Right lobe of liver (tissue), 6 donors: Measurements from ENCODE around the gene TSHZ3. TPM values are rescaled to one million over a fixed set of nuclear protein-coding genes. Genes with fewer than 3 reads are reported as not detected.

Experiments used
- ATAC-seq, 4 donors: fragments of 200-7000 bp; cut with Tn5 transposase; one replicate each; pipeline ENCODE4 v1.9.1; 2020; ENCODE audit warnings: mild to moderate bottlenecking in 4 of 4, moderate library complexity in 4 of 4
- DNase-seq, 3 donors: peaks; one replicate each; pipeline ENCODE4 v3.0.0-alpha.2; 2020
- H3K27ac ChIP-seq, 3 donors: fragments of 200-600 bp; one replicate each; pipeline ENCODE4 v1.8.0; 2022
- H3K27me3 ChIP-seq, 2 donors: fragments of 200-600 bp; one replicate each; pipeline ENCODE4 v1.8.0; 2022
- H3K36me3 ChIP-seq, 4 donors: fragments of 200-600 bp; sonication (generic) in 1 of 4; one replicate each; pipeline versions ENCODE4 v1.5.1 to v1.8.0; 2017 to 2022; ENCODE audit warnings: control low read depth in 1 of 4
- H3K4me1 ChIP-seq, 4 donors: fragments of 200-600 bp; sonication (generic) in 1 of 4; one replicate each; pipeline versions ENCODE4 v1.5.1 to v1.8.0; 2017 to 2022; ENCODE audit warnings: control low read depth in 1 of 4
- H3K4me3 ChIP-seq, 3 donors: fragments of 200-600 bp; one replicate each; pipeline ENCODE4 v1.8.0; 2022
- H3K9me3 ChIP-seq, 4 donors: fragments of 200-600 bp; sonication (generic) in 1 of 4; one replicate each; pipeline versions ENCODE4 v1.5.1 to v1.8.0; 2017 to 2022; ENCODE audit warnings: control low read depth in 1 of 4
- POLR2A ChIP-seq: fragments of 450-650 bp; IDR thresholded peaks from one replicate; pipeline ENCODE4 v1.6.1; 2017; ENCODE audit warnings: antibody characterized with exemption, mild to moderate bottlenecking
- WGBS: methylation state at CpG from one replicate; pipeline ENCODE4 v1.1.6; 2018; ENCODE audit warnings: low coverage, low lambda C conversion rate; ENCODE audit not compliant: insufficient coverage; ENCODE audit errors: missing lambda C conversion rate; 5-methylcytosine and 5-hydroxymethylcytosine counted together
- intact Hi-C, 2 donors: fragments of 100-400 bp; cut with DNase I; formaldehyde crosslinking; loops; one replicate each; pipeline versions ENCODE4 v1.11.2 to v1.14.1; 2022
- total RNA-seq, 6 experiments: library from RNA; depleted of rRNA in 2 of 6; stranded (reverse); fragments of >200 nt in 2 of 6; fragmentation: NEBNext Ultra II Directional in 3 of 6; extraction: Animal tissue kit (Norgen Biotek cat#: 25700) in 3 of 6; gene quantifications; one replicate each; pipeline versions ENCODE4 v1.1.0 to v1.2.4, GENCODE V29; 2016 to 2023
- TF ChIP-seq, protein P1 (sequence below), 4 donors: fragments of 200-600 bp in 3 of 4; fragments of 450-650 bp in 1 of 4; IDR thresholded peaks; one replicate each; pipeline versions ENCODE4 v1.5.1 to v1.8.0; 2016 to 2022; ENCODE audit warnings: antibody characterized with exemption in 4 of 4, mild to moderate bottlenecking in 2 of 4
- donor health status: DM: no; HTN: yes; CAD: no.
- donor health status: DM: no; HTN: no; CAD: no.
- donor health status: DM: no; HTN: no; CAD: no.
- donor health status: DM: no; HTN: yes; CAD: no.
- donor health status: DM: no; HTN: yes; CAD: no.

The TSHZ3 gene
- total RNA-seq, 6 experiments from 2014 or later: 1.2 to 1.6 (median 1.3) TPM

- Histone ChIP-seq H3K36me3 (no peaks in the 10 kb centered on the region), H3K9me3 (no peaks in the 10 kb centered on the region), H3K4me1 (no peaks in the 10 kb centered on the region), H3K4me3 (no peak overlapping the region), H3K27me3 (no peaks in the 10 kb centered on the region), H3K27ac (no peak overlapping the region)
- no peak for DNase-seq
- TF ChIP-seq, protein P1, sequence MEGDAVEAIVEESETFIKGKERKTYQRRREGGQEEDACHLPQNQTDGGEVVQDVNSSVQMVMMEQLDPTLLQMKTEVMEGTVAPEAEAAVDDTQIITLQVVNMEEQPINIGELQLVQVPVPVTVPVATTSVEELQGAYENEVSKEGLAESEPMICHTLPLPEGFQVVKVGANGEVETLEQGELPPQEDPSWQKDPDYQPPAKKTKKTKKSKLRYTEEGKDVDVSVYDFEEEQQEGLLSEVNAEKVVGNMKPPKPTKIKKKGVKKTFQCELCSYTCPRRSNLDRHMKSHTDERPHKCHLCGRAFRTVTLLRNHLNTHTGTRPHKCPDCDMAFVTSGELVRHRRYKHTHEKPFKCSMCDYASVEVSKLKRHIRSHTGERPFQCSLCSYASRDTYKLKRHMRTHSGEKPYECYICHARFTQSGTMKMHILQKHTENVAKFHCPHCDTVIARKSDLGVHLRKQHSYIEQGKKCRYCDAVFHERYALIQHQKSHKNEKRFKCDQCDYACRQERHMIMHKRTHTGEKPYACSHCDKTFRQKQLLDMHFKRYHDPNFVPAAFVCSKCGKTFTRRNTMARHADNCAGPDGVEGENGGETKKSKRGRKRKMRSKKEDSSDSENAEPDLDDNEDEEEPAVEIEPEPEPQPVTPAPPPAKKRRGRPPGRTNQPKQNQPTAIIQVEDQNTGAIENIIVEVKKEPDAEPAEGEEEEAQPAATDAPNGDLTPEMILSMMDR (IDR thresholded peaks at IDR 0.05): no peak
- no peak for TF ChIP-seq POLR2A
- intact Hi-C loops: no loop called here
- WGBS: 60% methylated on average over 4 of the region's 4 CpGs
- ATAC-seq: no peak
Measured at GRCh38 chr19:31235806-31236205, 113.4 kb downstream of the TSHZ3 start.

DNA sequence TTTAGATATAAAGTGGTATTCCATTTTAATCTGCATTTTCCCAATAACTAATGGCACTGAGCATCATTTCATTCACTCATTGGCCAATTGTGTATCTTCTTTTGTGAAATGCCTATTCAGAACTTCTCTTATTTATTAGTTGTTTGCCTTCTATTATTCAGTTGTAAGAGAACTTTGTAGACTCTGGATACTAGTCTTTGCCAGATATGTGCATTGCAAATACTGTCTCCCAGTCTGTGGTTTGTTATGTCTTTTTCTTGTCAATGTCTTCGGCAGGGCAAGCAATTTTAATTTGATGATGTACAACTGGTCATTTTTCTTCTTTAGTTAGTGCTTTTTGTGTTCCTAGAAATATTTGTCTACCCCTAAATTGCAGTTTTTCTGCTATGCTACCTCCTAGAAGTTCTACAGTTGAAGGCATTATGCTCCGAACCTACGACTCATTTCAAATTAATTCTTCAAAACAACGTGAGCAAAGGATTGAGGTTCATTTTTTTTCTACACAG is 115.9 kb downstream of the TSHZ3 start:
- ATAC-seq (no peak), DNase-seq (no peak)
- TF ChIP-seq, protein P1 (IDR thresholded peaks at IDR 0.05): no peak
- TF ChIP-seq POLR2A: no peak
- no peaks in the 10 kb centered on the region for H3K9me3 ChIP-seq
- H3K27ac ChIP-seq: no peak overlapping the region
- no peaks in the 10 kb centered on the region for H3K4me1 ChIP-seq
- 71% methylated on average over 4 of the region's 4 CpGs for WGBS
- H3K4me3 ChIP-seq: no peak overlapping the region
- no peaks in the 10 kb centered on the region for H3K36me3 ChIP-seq
- intact Hi-C loops: no loop called here
- no peaks in the 10 kb centered on the region for H3K27me3 ChIP-seq

- no peak overlapping the region for H3K27ac ChIP-seq
- no peak for ATAC-seq
- intact Hi-C loops: no loop called here
Measured at GRCh38 chr19:31232871-31233270, 116.4 kb downstream of the TSHZ3 start.

DNA sequence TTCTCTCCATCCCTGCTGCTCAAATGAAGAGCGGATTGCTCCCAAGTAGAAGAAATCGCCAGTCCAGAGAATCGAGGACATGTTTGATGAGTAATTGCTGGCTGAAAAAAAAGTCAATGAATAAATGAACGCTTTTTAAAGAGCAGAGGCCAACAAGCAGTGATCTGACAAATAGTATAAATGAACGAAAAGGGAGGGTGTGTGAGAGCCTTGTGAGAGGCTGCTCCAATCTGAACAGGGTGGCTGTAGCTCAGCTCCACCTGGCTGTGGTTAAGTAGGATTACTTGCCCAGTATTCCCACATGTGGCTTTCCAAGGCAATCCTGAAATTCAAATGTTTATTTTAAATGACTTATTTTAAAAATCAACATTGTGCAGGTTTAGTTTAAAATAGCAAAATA is 117.1 kb downstream of the TSHZ3 start:
- no peak for ATAC-seq

More at GRCh38 chr19:31232871-31233270, 116.4 kb downstream of the TSHZ3 start:
- WGBS: 62% methylated on average over 3 of the region's 3 CpGs
- DNase-seq: no peak
- TF ChIP-seq, protein P1 (IDR thresholded peaks at IDR 0.05): no peak
- no peak for TF ChIP-seq POLR2A
- no peaks in the 10 kb centered on the region for H3K27me3 ChIP-seq
- H3K4me3 ChIP-seq: no peak overlapping the region
- H3K36me3 ChIP-seq: no peaks in the 10 kb centered on the region
- H3K4me1 ChIP-seq: no peaks in the 10 kb centered on the region
- H3K9me3 ChIP-seq: no peaks in the 10 kb centered on the region

More for the DNA sequence above, 117.1 kb downstream of the TSHZ3 start:
- Histone ChIP-seq H3K36me3 (no peaks in the 10 kb centered on the region), H3K4me3 (no peak overlapping the region), H3K9me3 (no peaks in the 10 kb centered on the region), H3K27ac (no peak overlapping the region), H3K27me3 (no peaks in the 10 kb centered on the region), H3K4me1 (no peaks in the 10 kb centered on the region)
- 41% methylated on average over 5 of the region's 5 CpGs for WGBS
- TF ChIP-seq, protein P1 (IDR thresholded peaks at IDR 0.05): no peak
- no peak for TF ChIP-seq POLR2A
- intact Hi-C loops: no loop called here
- no peak for DNase-seq
